Measurements from ENCODE around the gene EHHADH.

- TF ChIP-seq TAF1 (IDR thresholded peaks at IDR 0.05; ENCODE audit: borderline replicate concordance, low read depth, low read length) (no peak), POLR2A (IDR thresholded peaks at IDR 0.05; ENCODE audit: low read depth, low read length) (peak; percentile 73; the same call in 1 of the 2 replicates)
Measured at GRCh38 chr3:185253645-185254410, at the start of gene EHHADH.

All from GM12892 (cell line).